Nephron (organoid): Measurements from ENCODE around the gene KCNMB3.
"Not testable (repeated sequence)": the region's sequence is repeated elsewhere in the genome, so short reads cannot be mapped to it uniquely, and the experiment has no call there.

ENCODE experiments used
- H3K27ac Mint-ChIP-seq, 3 experiments: 2 replicates each; pipeline ENCODE4 v1.8.0; 2020; ENCODE audit warnings: mixed read lengths in 3 of 3, mild to moderate bottlenecking in 2 of 3, moderate library complexity in 1 of 3
- H3K27me3 Mint-ChIP-seq: 2 replicates; pipeline ENCODE4 v1.8.0; 2021; ENCODE audit warnings: low read depth, mild to moderate bottlenecking, moderate library complexity, mixed read lengths
- H3K36me3 Mint-ChIP-seq: 2 replicates; pipeline ENCODE4 v1.8.0; 2020; ENCODE audit warnings: low read depth, mixed read lengths
- H3K4me1 Mint-ChIP-seq: 2 replicates; pipeline ENCODE4 v1.8.0; 2020; ENCODE audit warnings: mixed read lengths
- H3K4me3 Mint-ChIP-seq, 3 experiments: 2 replicates each; pipeline ENCODE4 v1.8.0; 2020; ENCODE audit warnings: mild to moderate bottlenecking in 3 of 3, mixed read lengths in 3 of 3, moderate library complexity in 2 of 3
- H3K9me3 Mint-ChIP-seq: 2 replicates; pipeline ENCODE4 v1.8.0; 2020; ENCODE audit warnings: mixed read lengths
- CTCF ChIP-seq, 3 experiments: fragments of 200-600 bp; sonication (generic); IDR thresholded peaks; one replicate each; pipeline ENCODE4 v1.5.0; 2021; ENCODE audit warnings: antibody characterized with exemption in 3 of 3; ENCODE audit not compliant: unreplicated experiment in 3 of 3

Gene KCNMB3

DNA sequence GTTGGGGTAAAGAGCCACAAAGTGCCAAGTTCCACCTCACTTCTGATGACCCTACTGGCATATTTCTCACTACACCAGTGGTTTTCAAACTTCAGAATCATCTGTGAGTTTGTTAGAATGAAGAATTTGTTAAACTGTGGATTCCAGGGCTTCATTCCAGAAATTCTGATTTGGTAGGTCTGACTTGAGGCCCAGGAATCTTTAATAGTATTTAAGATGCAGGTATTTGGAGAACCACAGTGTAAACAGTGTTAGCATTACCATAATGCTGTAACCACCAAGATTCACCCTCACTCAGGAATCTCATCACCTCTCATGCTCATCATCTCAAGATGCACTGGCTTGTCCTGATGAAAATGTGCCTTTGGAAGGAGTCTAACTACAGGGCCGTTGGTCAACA lies 6.0 kb downstream of the KCNMB3 start:
- Mint-ChIP-seq H3K4me1 (no peaks in the 10 kb centered on the region), H3K36me3 (peaks cover 27% of the 10 kb centered on the region), H3K4me3 (no peak overlapping the region), H3K27me3 (no peaks in the 10 kb centered on the region), H3K9me3 (no peaks in the 10 kb centered on the region), H3K27ac (no peak overlapping the region)
- no peak for TF ChIP-seq CTCF (IDR thresholded peaks at IDR 0.05; ENCODE audit: unreplicated experiment in 3 of 3)

GRCh38 chr3:179242859-179243258 lies 8.1 kb downstream of the KCNMB3 start:
- peaks cover 18% of the 10 kb centered on the region for H3K36me3 Mint-ChIP-seq
- H3K27me3 Mint-ChIP-seq, H3K4me3 Mint-ChIP-seq, H3K27ac Mint-ChIP-seq, H3K9me3 Mint-ChIP-seq, H3K4me1 Mint-ChIP-seq: not testable (repeated sequence)

DNA sequence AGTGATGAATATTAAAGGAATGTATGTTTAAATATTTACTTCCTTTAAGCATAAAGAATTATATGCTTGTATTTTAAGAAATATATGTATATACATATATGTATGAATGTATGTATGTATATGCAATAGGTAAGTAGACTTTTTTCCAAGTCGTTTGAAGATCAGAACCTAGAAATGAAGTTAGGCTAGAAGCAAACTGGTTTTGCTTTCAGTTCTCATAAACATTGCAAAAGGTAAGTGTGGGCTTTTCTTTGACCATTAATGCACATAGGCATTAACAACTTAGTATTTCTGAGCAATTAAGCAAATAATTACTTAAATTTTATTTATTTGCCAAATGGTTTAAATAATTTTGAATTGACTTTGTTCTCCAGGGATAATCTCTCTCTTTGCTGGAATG lies 10.6 kb downstream of the KCNMB3 start:
- not testable (repeated sequence) for H3K9me3 Mint-ChIP-seq, H3K27ac Mint-ChIP-seq, H3K27me3 Mint-ChIP-seq, H3K4me1 Mint-ChIP-seq, H3K4me3 Mint-ChIP-seq
- H3K36me3 Mint-ChIP-seq, result peaks cover 12% of the 10 kb centered on the region

- Mint-ChIP-seq H3K4me3 (no peak overlapping the region), H3K27ac (no peak overlapping the region)
Observed at GRCh38 chr3:179236669-179237301, 14.1 kb downstream of the KCNMB3 start.

DNA sequence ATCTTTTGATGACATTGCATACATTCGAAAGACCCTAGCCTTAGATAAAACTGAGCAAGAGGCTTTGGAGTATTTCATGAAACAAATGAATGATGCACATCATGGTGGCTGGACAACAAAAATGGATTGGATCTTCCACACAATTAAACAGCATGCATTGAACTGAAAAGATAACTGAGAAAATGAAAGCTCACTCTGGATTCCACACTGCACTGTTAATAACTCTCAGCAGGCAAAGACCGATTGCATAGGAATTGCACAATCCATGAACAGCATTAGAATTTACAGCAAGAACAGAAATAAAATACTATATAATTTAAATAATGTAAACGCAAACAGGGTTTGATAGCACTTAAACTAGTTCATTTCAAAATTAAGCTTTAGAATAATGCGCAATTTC lies 16.7 kb downstream of the KCNMB3 start:
- no peaks in the 10 kb centered on the region for H3K4me1 Mint-ChIP-seq
- H3K4me3 Mint-ChIP-seq, result no peak overlapping the region
- H3K27ac Mint-ChIP-seq, result no peak overlapping the region
- H3K9me3 Mint-ChIP-seq, result no peaks in the 10 kb centered on the region
- no peak for TF ChIP-seq CTCF (IDR thresholded peaks at IDR 0.05; ENCODE audit: unreplicated experiment in 3 of 3)
- H3K36me3 Mint-ChIP-seq, result peaks cover 38% of the 10 kb centered on the region
- H3K27me3 Mint-ChIP-seq, result no peaks in the 10 kb centered on the region

More at GRCh38 chr3:179236669-179237301, 14.1 kb downstream of the KCNMB3 start:
- Mint-ChIP-seq H3K27me3 (no peaks in the 10 kb centered on the region), H3K36me3 (peaks cover 20% of the 10 kb centered on the region), H3K4me1 (no peaks in the 10 kb centered on the region), H3K9me3 (no peaks in the 10 kb centered on the region)
- no peak for TF ChIP-seq CTCF (IDR thresholded peaks at IDR 0.05; ENCODE audit: unreplicated experiment in 3 of 3)

DNA sequence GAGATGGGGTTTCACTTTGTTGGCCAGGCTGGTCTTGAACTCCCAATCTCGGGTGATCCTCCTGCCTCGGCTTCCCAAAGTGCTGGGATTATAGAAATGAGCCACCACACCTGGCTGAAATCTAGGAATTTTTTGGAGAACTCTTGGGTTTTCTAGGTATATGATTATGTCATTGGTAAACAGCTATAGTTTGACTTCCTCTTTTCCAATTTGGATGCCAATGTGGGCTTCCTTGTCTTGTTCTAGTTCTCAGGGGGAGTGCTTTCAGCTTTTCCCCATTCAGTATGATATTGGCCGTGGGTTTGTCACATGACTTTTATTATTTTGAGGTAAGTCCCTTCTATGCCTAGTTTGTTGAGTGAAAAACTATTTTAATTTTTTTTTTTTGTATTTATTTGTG lies 17.9 kb downstream of the KCNMB3 start:
- no peaks in the 10 kb centered on the region for H3K4me1 Mint-ChIP-seq
- no peaks in the 10 kb centered on the region for H3K27me3 Mint-ChIP-seq
- H3K4me3 Mint-ChIP-seq, result no peak overlapping the region
- no peak for TF ChIP-seq CTCF (IDR thresholded peaks at IDR 0.05; ENCODE audit: unreplicated experiment in 3 of 3)
- H3K9me3 Mint-ChIP-seq, result no peaks in the 10 kb centered on the region
- no peak overlapping the region for H3K27ac Mint-ChIP-seq
- peaks cover 42% of the 10 kb centered on the region for H3K36me3 Mint-ChIP-seq

DNA sequence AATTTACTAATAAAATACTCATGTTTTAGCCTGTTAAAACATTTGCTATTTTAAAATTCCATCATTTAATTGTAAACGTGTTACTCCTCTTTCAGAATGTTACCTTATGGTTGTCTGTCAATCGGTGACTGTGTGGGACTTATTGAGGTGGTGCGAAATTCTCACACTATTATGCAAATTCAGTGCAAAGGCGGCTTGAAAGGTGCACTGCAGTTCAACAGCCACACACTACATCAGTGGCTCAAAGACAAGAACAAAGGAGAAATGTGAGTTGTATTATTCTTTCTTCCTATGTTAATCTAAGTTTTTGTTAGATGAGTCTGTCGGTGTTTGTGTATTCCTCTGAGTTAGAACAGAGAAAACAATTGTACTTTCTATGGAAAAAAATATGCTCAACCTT lies 21.7 kb downstream of the KCNMB3 start:
- Mint-ChIP-seq H3K9me3 (no peaks in the 10 kb centered on the region), H3K36me3 (peaks cover 61% of the 10 kb centered on the region), H3K27ac (no peak overlapping the region), H3K27me3 (no peaks in the 10 kb centered on the region), H3K4me1 (no peaks in the 10 kb centered on the region), H3K4me3 (no peak overlapping the region)
- TF ChIP-seq CTCF (IDR thresholded peaks at IDR 0.05; ENCODE audit: unreplicated experiment in 3 of 3), result no peak
